HG02759 (cell line): ENCODE results near the gene APOC4.

Experiments
- ATAC-seq: cut with Tn5 transposase; IDR thresholded peaks from one replicate; pipeline ENCODE4 v1.9.1; 2021; ENCODE audit warnings: mild to moderate bottlenecking, moderate library complexity; ENCODE audit not compliant: unreplicated experiment

Gene APOC4

DNA sequence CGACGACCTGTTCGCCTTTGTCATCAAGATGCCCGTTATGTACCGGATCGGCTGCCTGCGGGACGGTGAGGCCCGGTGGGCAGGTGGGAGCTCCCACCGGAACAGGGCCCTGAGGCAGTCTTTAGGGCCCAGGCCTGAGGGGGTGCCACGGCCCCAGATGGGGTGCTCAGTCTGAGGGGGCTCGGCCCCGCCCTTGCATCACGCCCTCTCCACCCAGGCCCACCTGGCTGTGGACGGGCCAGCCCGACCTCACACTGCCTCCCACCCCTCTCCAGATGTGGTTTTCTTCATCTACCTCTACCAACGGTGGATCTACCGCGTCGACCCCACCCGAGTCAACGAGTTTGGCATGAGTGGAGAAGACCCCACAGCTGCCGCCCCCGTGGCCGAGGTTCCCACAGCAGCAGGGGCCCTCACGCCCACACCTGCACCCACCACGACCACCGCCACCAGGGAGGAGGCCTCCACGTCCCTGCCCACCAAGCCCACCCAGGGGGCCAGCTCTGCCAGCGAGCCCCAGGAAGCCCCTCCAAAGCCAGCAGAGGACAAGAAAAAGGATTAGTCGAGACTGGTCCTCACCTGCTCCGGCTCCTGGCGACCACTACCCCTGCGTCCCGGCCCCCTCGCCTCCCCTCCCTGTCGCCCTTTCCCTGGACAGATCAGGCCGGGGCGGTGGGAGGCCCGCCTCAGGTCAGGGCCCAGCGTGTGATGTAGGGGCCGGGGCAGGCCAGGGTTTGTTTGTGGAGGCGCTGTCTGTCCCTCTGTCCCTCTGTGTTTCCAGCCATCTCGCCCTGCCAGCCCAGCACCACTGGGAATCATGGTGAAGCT lies 50.5 kb downstream of the APOC4 start:
- no peak for ATAC-seq

DNA sequence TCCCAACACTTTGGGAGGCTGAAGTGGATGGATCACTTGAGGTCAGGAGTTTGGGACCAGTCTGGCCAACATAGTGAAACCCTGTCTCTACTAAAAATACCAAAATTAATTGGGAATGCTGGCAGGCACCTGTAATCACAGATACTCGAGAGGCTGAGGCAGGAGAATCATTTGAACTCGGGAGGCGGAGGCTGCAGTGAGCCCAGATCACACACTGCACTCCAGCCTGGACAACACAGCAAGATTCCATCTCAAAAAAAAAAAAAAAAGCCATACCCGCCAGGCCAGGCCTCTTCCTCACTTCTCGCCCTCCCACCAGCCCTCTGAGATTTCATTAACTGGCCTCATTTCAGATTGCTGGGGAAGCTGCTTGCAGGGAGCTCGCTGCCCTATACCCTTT lies 51.5 kb downstream of the APOC4 start:
- ATAC-seq: no peak

DNA sequence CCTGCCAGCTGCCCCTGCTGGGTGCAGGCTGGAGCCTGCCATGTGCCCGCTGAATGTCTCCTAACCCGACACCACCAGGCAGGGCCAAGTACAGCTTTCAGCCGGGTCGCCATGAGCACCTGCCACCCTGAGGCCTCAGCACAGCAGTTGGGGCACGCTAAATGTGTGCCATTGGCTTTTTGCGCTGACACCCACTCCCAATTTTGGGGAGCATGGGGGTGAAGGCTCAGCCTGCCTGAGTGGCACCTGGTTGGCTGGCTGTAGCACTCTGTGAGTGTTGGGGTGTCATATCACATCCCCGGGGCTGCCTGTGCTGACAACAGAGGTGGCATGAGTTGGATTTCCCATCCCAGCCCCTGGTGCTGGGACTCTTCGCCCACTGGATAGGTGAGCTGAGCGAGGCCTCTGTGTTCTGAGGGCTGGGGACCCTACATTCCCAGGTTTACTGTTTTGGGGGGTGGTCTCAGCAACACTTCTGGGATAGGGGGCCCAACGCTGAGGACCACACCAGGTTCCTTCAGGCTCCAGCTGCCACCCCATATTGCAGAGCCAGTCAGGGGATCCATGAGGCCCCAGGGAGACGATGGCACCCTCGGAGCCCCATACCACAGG lies 52.0 kb downstream of the APOC4 start:
- ATAC-seq: no peak
